Lower leg skin (tissue), 3 donors: ENCODE data around the gene HOMEZ.

Experiments
- CTCF ChIP-seq, 3 donors: fragments of 450-650 bp; IDR thresholded peaks; one replicate each; pipeline ENCODE4 v1.5.1; 2016; ENCODE audit warnings: antibody characterized with exemption in 3 of 3, mild to moderate bottlenecking in 3 of 3, moderate library complexity in 2 of 3
- POLR2A ChIP-seq, 2 donors: fragments of 450-650 bp; IDR thresholded peaks; one replicate each; pipeline ENCODE4 v1.6.1; 2016 to 2017; ENCODE audit warnings: antibody characterized with exemption in 2 of 2, mild to moderate bottlenecking in 1 of 2, moderate library complexity in 1 of 2

- TF ChIP-seq POLR2A (IDR thresholded peaks at IDR 0.05) (no peak), CTCF (IDR thresholded peaks at IDR 0.05) (no peak)
These were observed 57.1 kb downstream of the HOMEZ start for GRCh38 chr14:23228812-23229211.
